Renal cortical epithelial cell (primary cell): ENCODE measurements around the gene FLII. TPM values are rescaled to one million over a fixed set of nuclear protein-coding genes. Genes with fewer than 3 reads are reported as not detected.
A peak's percentile ranks its signal among the peaks of the same experiment; 100 is the strongest.
"Not testable (repeated sequence)": the region's sequence is repeated elsewhere in the genome, so short reads cannot be mapped to it uniquely, and the experiment has no call there.

ENCODE experiments used
- DNase-seq: peaks from one replicate; pipeline ENCODE4 v3.0.0-alpha.2; 2011; ENCODE audit warnings: low read depth
- total RNA-seq: library from RNA; depleted of rRNA; stranded (reverse); fragments of >200 nt; gene quantifications from 2 replicates; pipeline ENCODE4 v1.2.3, GENCODE V29; 2014

FLII gene
- total RNA-seq: 343 and 451 TPM in 2 replicates

GRCh38 chr17:18258356-18259038 lies at the start of gene FLII:
Gene FLII, minus strand, starts transcription at chr17:18258738. Its CDS starts 48 bp downstream, at chr17:18258690.
- no peak for DNase-seq

GRCh38 chr17:18303206-18303605 lies 44.7 kb upstream of the FLII start:
- not testable (repeated sequence) for DNase-seq

GRCh38 chr17:18300725-18301480 lies 42.4 kb upstream of the FLII start:
- no peak for DNase-seq

- DNase-seq: not testable (repeated sequence)
Observed at GRCh38 chr17:18298061-18298460, 39.5 kb upstream of the FLII start.

- no peak for DNase-seq
Observed at GRCh38 chr17:18291718-18292540, 33.4 kb upstream of the FLII start.

GRCh38 chr17:18285296-18285695 lies 26.8 kb upstream of the FLII start:
- no peak for DNase-seq

GRCh38 chr17:18281788-18282187 lies 23.2 kb upstream of the FLII start:
- DNase-seq: no peak

- DNase-seq: no peak
Observed at GRCh38 chr17:18280766-18281371, 22.3 kb upstream of the FLII start.

- DNase-seq: no peak
Observed at GRCh38 chr17:18280249-18280648, 21.7 kb upstream of the FLII start.

- DNase-seq: no peak
Observed at GRCh38 chr17:18278867-18279266, 20.3 kb upstream of the FLII start.

- no peak for DNase-seq
Observed at GRCh38 chr17:18277076-18277475, 18.5 kb upstream of the FLII start.

GRCh38 chr17:18270046-18270931 lies 11.8 kb upstream of the FLII start:
- no peak for DNase-seq

- peak; percentile 70 for DNase-seq
Observed at GRCh38 chr17:18267927-18268711, 9.6 kb upstream of the FLII start.

GRCh38 chr17:18267366-18267765 lies 8.8 kb upstream of the FLII start:
- DNase-seq: no peak

- DNase-seq: no peak
Observed at GRCh38 chr17:18263885-18264682, 5.5 kb upstream of the FLII start.

GRCh38 chr17:18262641-18263040 lies 4.1 kb upstream of the FLII start:
- no peak for DNase-seq

- DNase-seq: peak; percentile 7
Observed at GRCh38 chr17:18262111-18262510, 3.6 kb upstream of the FLII start.

- DNase-seq: no peak
Observed at GRCh38 chr17:18261659-18262058, 3.1 kb upstream of the FLII start.

GRCh38 chr17:18261146-18261515 lies 2.6 kb upstream of the FLII start:
- peak; percentile 87 for DNase-seq
